Measurements from ENCODE around the gene ARG2. TPM values are rescaled to one million over a fixed set of nuclear protein-coding genes. Genes with fewer than 3 reads are reported as not detected.

The ARG2 gene
- polyA plus RNA-seq, 1 donor = 4.0 TPM

- Histone ChIP-seq H3K27ac (ENCODE audit: low read length) (no peak overlapping the region), H3K4me1 (ENCODE audit: control insufficient read depth, insufficient read depth, low read length) (peaks cover 4% of the 10 kb centered on the region), H3K36me3 (ENCODE audit: control insufficient read depth, insufficient read depth, low read length) (no peaks in the 10 kb centered on the region), H3K27me3 (ENCODE audit: control insufficient read depth, insufficient read depth, low read length) (no peaks in the 10 kb centered on the region), H3K4me3 (ENCODE audit: low read length) (no peak overlapping the region), H3K9me3 (ENCODE audit: control insufficient read depth, low read depth, low read length) (no peaks in the 10 kb centered on the region)
- no peak for DNase-seq
- WGBS (ENCODE audit: insufficient coverage, low lambda C conversion rate) = no CpG with 5 or more reads among the region's 5 CpGs
Measured at GRCh38 chr14:67633451-67634147, 13.9 kb downstream of the ARG2 start.

- Histone ChIP-seq H3K4me1 (ENCODE audit: control insufficient read depth, insufficient read depth, low read length) (peaks cover 5% of the 10 kb centered on the region), H3K27ac (ENCODE audit: low read length) (no peak overlapping the region), H3K9me3 (ENCODE audit: control insufficient read depth, low read depth, low read length) (no peaks in the 10 kb centered on the region), H3K4me3 (ENCODE audit: low read length) (no peak overlapping the region), H3K36me3 (ENCODE audit: control insufficient read depth, insufficient read depth, low read length) (no peaks in the 10 kb centered on the region), H3K27me3 (ENCODE audit: control insufficient read depth, insufficient read depth, low read length) (no peaks in the 10 kb centered on the region)
- DNase-seq = peak; percentile 35 to 72
- 0% methylated on average over 1 of the region's 3 CpGs for WGBS (ENCODE audit: insufficient coverage, low lambda C conversion rate)
Measured at GRCh38 chr14:67636361-67636919, 16.7 kb downstream of the ARG2 start.

- Histone ChIP-seq H3K4me1 (ENCODE audit: control insufficient read depth, insufficient read depth, low read length) (peaks cover 14% of the 10 kb centered on the region), H3K27me3 (ENCODE audit: control insufficient read depth, insufficient read depth, low read length) (no peaks in the 10 kb centered on the region), H3K4me3 (ENCODE audit: low read length) (no peak overlapping the region), H3K36me3 (ENCODE audit: control insufficient read depth, insufficient read depth, low read length) (no peaks in the 10 kb centered on the region), H3K27ac (ENCODE audit: low read length) (no peak overlapping the region), H3K9me3 (ENCODE audit: control insufficient read depth, low read depth, low read length) (no peaks in the 10 kb centered on the region)
- no peak for DNase-seq
- no CpG with 5 or more reads among the region's 3 CpGs for WGBS (ENCODE audit: insufficient coverage, low lambda C conversion rate)
Measured at GRCh38 chr14:67638642-67639041, 18.9 kb downstream of the ARG2 start.

GRCh38 chr14:67641480-67641879, 21.8 kb downstream of the ARG2 start:
- WGBS (ENCODE audit: insufficient coverage, low lambda C conversion rate) = 100% methylated on average over 1 of the region's 1 CpG

GRCh38 chr14:67641902-67642749, 22.4 kb downstream of the ARG2 start:
- peaks cover 17% of the 10 kb centered on the region for H3K4me1 ChIP-seq (ENCODE audit: control insufficient read depth, insufficient read depth, low read length)
- DNase-seq = peak in 1 of 2 donors; percentile 39
- H3K9me3 ChIP-seq (ENCODE audit: control insufficient read depth, low read depth, low read length) = no peaks in the 10 kb centered on the region
- no peak overlapping the region for H3K4me3 ChIP-seq (ENCODE audit: low read length)
- no CpG with 5 or more reads among the region's 5 CpGs for WGBS (ENCODE audit: insufficient coverage, low lambda C conversion rate)
- H3K27ac ChIP-seq (ENCODE audit: low read length) = peak overlapping the region; percentile 46
- H3K27me3 ChIP-seq (ENCODE audit: control insufficient read depth, insufficient read depth, low read length) = no peaks in the 10 kb centered on the region
- H3K36me3 ChIP-seq (ENCODE audit: control insufficient read depth, insufficient read depth, low read length) = peaks cover 9% of the 10 kb centered on the region

More at GRCh38 chr14:67641480-67641879, 21.8 kb downstream of the ARG2 start:
- H3K4me3 ChIP-seq (ENCODE audit: low read length) = no peak overlapping the region
- no peaks in the 10 kb centered on the region for H3K9me3 ChIP-seq (ENCODE audit: control insufficient read depth, low read depth, low read length)
- peaks cover 17% of the 10 kb centered on the region for H3K4me1 ChIP-seq (ENCODE audit: control insufficient read depth, insufficient read depth, low read length)
- H3K27ac ChIP-seq (ENCODE audit: low read length) = no peak overlapping the region
- peaks cover 3% of the 10 kb centered on the region for H3K36me3 ChIP-seq (ENCODE audit: control insufficient read depth, insufficient read depth, low read length)
- H3K27me3 ChIP-seq (ENCODE audit: control insufficient read depth, insufficient read depth, low read length) = no peaks in the 10 kb centered on the region
- no peak for DNase-seq

- H3K36me3 ChIP-seq (ENCODE audit: control insufficient read depth, insufficient read depth, low read length) = peaks cover 16% of the 10 kb centered on the region
- peak in 1 of 2 donors; percentile 32 for DNase-seq
- H3K4me3 ChIP-seq (ENCODE audit: low read length) = no peak overlapping the region
- peaks cover 17% of the 10 kb centered on the region for H3K4me1 ChIP-seq (ENCODE audit: control insufficient read depth, insufficient read depth, low read length)
- no peaks in the 10 kb centered on the region for H3K27me3 ChIP-seq (ENCODE audit: control insufficient read depth, insufficient read depth, low read length)
- peak overlapping the region; percentile 38 for H3K27ac ChIP-seq (ENCODE audit: low read length)
- no CpG with 5 or more reads among the region's 1 CpG for WGBS (ENCODE audit: insufficient coverage, low lambda C conversion rate)
- H3K9me3 ChIP-seq (ENCODE audit: control insufficient read depth, low read depth, low read length) = no peaks in the 10 kb centered on the region
Measured at GRCh38 chr14:67643713-67644112, 24.0 kb downstream of the ARG2 start.

GRCh38 chr14:67644428-67644827, 24.7 kb downstream of the ARG2 start:
- no peak for DNase-seq
- no CpG with 5 or more reads among the region's 2 CpGs for WGBS (ENCODE audit: insufficient coverage, low lambda C conversion rate)
- no peaks in the 10 kb centered on the region for H3K9me3 ChIP-seq (ENCODE audit: control insufficient read depth, low read depth, low read length)
- H3K4me1 ChIP-seq (ENCODE audit: control insufficient read depth, insufficient read depth, low read length) = peaks cover 17% of the 10 kb centered on the region
- H3K4me3 ChIP-seq (ENCODE audit: low read length) = no peak overlapping the region
- H3K27ac ChIP-seq (ENCODE audit: low read length) = no peak overlapping the region
- no peaks in the 10 kb centered on the region for H3K27me3 ChIP-seq (ENCODE audit: control insufficient read depth, insufficient read depth, low read length)
- peaks cover 23% of the 10 kb centered on the region for H3K36me3 ChIP-seq (ENCODE audit: control insufficient read depth, insufficient read depth, low read length)

- peak overlapping the region; percentile 55 for H3K27ac ChIP-seq (ENCODE audit: low read length)
- WGBS (ENCODE audit: insufficient coverage, low lambda C conversion rate) = no CpG with 5 or more reads among the region's 5 CpGs
Measured at GRCh38 chr14:67645414-67645813, 25.7 kb downstream of the ARG2 start.

GRCh38 chr14:67646131-67646530, 26.4 kb downstream of the ARG2 start:
- peak; percentile 28 to 59 for DNase-seq
- Histone ChIP-seq H3K27ac (ENCODE audit: low read length) (peak overlapping the region; percentile 55), H3K4me3 (ENCODE audit: low read length) (no peak overlapping the region), H3K4me1 (ENCODE audit: control insufficient read depth, insufficient read depth, low read length) (peaks cover 17% of the 10 kb centered on the region), H3K27me3 (ENCODE audit: control insufficient read depth, insufficient read depth, low read length) (no peaks in the 10 kb centered on the region), H3K9me3 (ENCODE audit: control insufficient read depth, low read depth, low read length) (no peaks in the 10 kb centered on the region), H3K36me3 (ENCODE audit: control insufficient read depth, insufficient read depth, low read length) (peaks cover 39% of the 10 kb centered on the region)
- no CpG with 5 or more reads among the region's 3 CpGs for WGBS (ENCODE audit: insufficient coverage, low lambda C conversion rate)

More at GRCh38 chr14:67645414-67645813, 25.7 kb downstream of the ARG2 start:
- no peaks in the 10 kb centered on the region for H3K9me3 ChIP-seq (ENCODE audit: control insufficient read depth, low read depth, low read length)
- H3K36me3 ChIP-seq (ENCODE audit: control insufficient read depth, insufficient read depth, low read length) = peaks cover 33% of the 10 kb centered on the region
- H3K4me1 ChIP-seq (ENCODE audit: control insufficient read depth, insufficient read depth, low read length) = peaks cover 17% of the 10 kb centered on the region
- H3K27me3 ChIP-seq (ENCODE audit: control insufficient read depth, insufficient read depth, low read length) = no peaks in the 10 kb centered on the region
- H3K4me3 ChIP-seq (ENCODE audit: low read length) = no peak overlapping the region
- DNase-seq = no peak

- Histone ChIP-seq H3K27ac (ENCODE audit: low read length) (no peak overlapping the region), H3K4me1 (ENCODE audit: control insufficient read depth, insufficient read depth, low read length) (peaks cover 7% of the 10 kb centered on the region), H3K9me3 (ENCODE audit: control insufficient read depth, low read depth, low read length) (no peaks in the 10 kb centered on the region), H3K27me3 (ENCODE audit: control insufficient read depth, insufficient read depth, low read length) (no peaks in the 10 kb centered on the region), H3K4me3 (ENCODE audit: low read length) (no peak overlapping the region), H3K36me3 (ENCODE audit: control insufficient read depth, insufficient read depth, low read length) (peaks cover 75% of the 10 kb centered on the region)
- no peak for DNase-seq
- WGBS (ENCODE audit: insufficient coverage, low lambda C conversion rate) = no CpG with 5 or more reads among the region's 1 CpG
Measured at GRCh38 chr14:67650151-67650550, 30.4 kb downstream of the ARG2 start.
